GM23338 (cell line): ENCODE measurements around the gene CCDC187. TPM values are rescaled to one million over a fixed set of nuclear protein-coding genes. Genes with fewer than 3 reads are reported as not detected.

Experiments
- ATAC-seq: fragments of 200-7000 bp; cut with Tn5 transposase; 3 replicates; pipeline ENCODE4 v1.9.1; 2020
- DNase-seq: peaks from one replicate; pipeline ENCODE4 v3.0.0-alpha.2; 2015; ENCODE audit warnings: low spot score
- H2AFZ ChIP-seq: fragments of 200-600 bp; sonication (generic); 2 replicates; pipeline ENCODE4 v1.8.0; 2016; ENCODE audit warnings: antibody characterized with exemption, mild to moderate bottlenecking, moderate library complexity
- H3F3A ChIP-seq: fragments of 200-600 bp; sonication (generic); replicated peaks from 2 replicates; pipeline ENCODE4 v1.8.0; 2017; ENCODE audit warnings: antibody characterized with exemption, mixed run types, low read depth
- H3K27ac ChIP-seq: fragments of 200-600 bp; sonication (generic); 2 replicates; pipeline ENCODE4 v1.6.1; 2016; ENCODE audit warnings: low read depth
- H3K27me3 ChIP-seq: fragments of 200-600 bp; sonication (generic); 2 replicates; pipeline ENCODE4 v1.8.0; 2016; ENCODE audit warnings: mild to moderate bottlenecking, mixed run types, moderate library complexity; ENCODE audit not compliant: insufficient read depth
- H3K36me3 ChIP-seq: fragments of 200-600 bp; sonication (generic); 2 replicates; pipeline ENCODE4 v1.8.0; 2016; ENCODE audit warnings: mild to moderate bottlenecking; ENCODE audit not compliant: insufficient read depth
- H3K4me1 ChIP-seq: fragments of 200-600 bp; sonication (generic); 2 replicates; pipeline ENCODE4 v1.8.0; 2016; ENCODE audit warnings: mild to moderate bottlenecking, moderate library complexity; ENCODE audit not compliant: insufficient read depth
- H3K4me2 ChIP-seq: fragments of 200-600 bp; sonication (generic); 2 replicates; pipeline ENCODE4 v1.7.1; 2017; ENCODE audit warnings: mixed run types
- H3K4me3 ChIP-seq: fragments of 200-600 bp; sonication (generic); 2 replicates; pipeline ENCODE4 v1.6.1; 2016; ENCODE audit warnings: mixed run types
- H3K79me2 ChIP-seq: fragments of 200-600 bp; sonication (generic); replicated peaks from 2 replicates; pipeline ENCODE4 v1.8.0; 2017; ENCODE audit warnings: mild to moderate bottlenecking; ENCODE audit not compliant: insufficient read depth
- H3K9me2 ChIP-seq: fragments of 200-600 bp; sonication (generic); 2 replicates; pipeline ENCODE4 v1.8.0; 2017; ENCODE audit not compliant: insufficient read depth
- H4K20me1 ChIP-seq: fragments of 200-600 bp; sonication (generic); replicated peaks from 2 replicates; pipeline ENCODE4 v1.8.0; 2017; ENCODE audit warnings: mild to moderate bottlenecking; ENCODE audit not compliant: insufficient read depth
- H3K27ac Mint-ChIP-seq: 2 replicates; pipeline ENCODE4 v1.8.0; 2020; ENCODE audit warnings: inconsistent platforms, mild to moderate bottlenecking, moderate library complexity, mixed read lengths
- H3K27me3 Mint-ChIP-seq: 3 replicates; pipeline ENCODE4 v1.8.0; 2022; ENCODE audit warnings: low read depth, mild to moderate bottlenecking, moderate library complexity, mixed read lengths, inconsistent platforms; ENCODE audit not compliant: insufficient read depth, poor library complexity
- H3K36me3 Mint-ChIP-seq: 3 replicates; pipeline ENCODE4 v1.8.0; 2021; ENCODE audit warnings: low read depth, mild to moderate bottlenecking, inconsistent platforms, moderate library complexity, mixed read lengths
- H3K4me1 Mint-ChIP-seq: 3 replicates; pipeline ENCODE4 v1.8.0; 2020; ENCODE audit warnings: mild to moderate bottlenecking, inconsistent platforms, mixed read lengths
- H3K4me3 Mint-ChIP-seq: 3 replicates; pipeline ENCODE4 v1.8.0; 2021; ENCODE audit warnings: moderate library complexity, mild to moderate bottlenecking, inconsistent platforms, mixed read lengths
- H3K9me3 Mint-ChIP-seq: 3 replicates; pipeline ENCODE4 v1.8.0; 2020; ENCODE audit warnings: moderate library complexity, mild to moderate bottlenecking, inconsistent platforms, mixed read lengths
- CTCF ChIP-seq, 2 experiments: fragments of 200-600 bp in 1 of 2; sonication (generic) in 1 of 2; conservative IDR thresholded peaks; 2 replicates each; pipeline versions ENCODE4 v1.5.1 to v1.6.1; 2016 to 2017; ENCODE audit warnings: antibody characterized with exemption in 2 of 2, low read depth in 2 of 2, mild to moderate bottlenecking in 2 of 2, moderate library complexity in 1 of 2
- EZH2phosphoT487 ChIP-seq: fragments of 200-600 bp; sonication (generic); IDR thresholded peaks from one replicate; pipeline ENCODE4 v1.8.1; 2018; ENCODE audit warnings: antibody characterized with exemption; ENCODE audit not compliant: unreplicated experiment
- JUNB ChIP-seq: IDR thresholded peaks from one replicate; pipeline ENCODE4 v1.6.1; 2016; ENCODE audit warnings: antibody characterized with exemption; ENCODE audit not compliant: unreplicated experiment
- NANOG ChIP-seq: IDR thresholded peaks from 2 replicates; pipeline ENCODE4 v1.6.1; 2016; ENCODE audit warnings: antibody characterized with exemption, borderline replicate concordance
- POLR2AphosphoS5 ChIP-seq: IDR thresholded peaks from 2 replicates; pipeline ENCODE4 v1.6.1; 2016; ENCODE audit warnings: antibody characterized with exemption, low read depth
- REST ChIP-seq: IDR thresholded peaks from one replicate; pipeline ENCODE4 v1.6.1; 2018; ENCODE audit warnings: antibody characterized with exemption; ENCODE audit not compliant: unreplicated experiment
- STAT1 ChIP-seq: IDR thresholded peaks from one replicate; pipeline ENCODE4 v1.6.1; 2016; ENCODE audit warnings: antibody characterized with exemption; ENCODE audit not compliant: unreplicated experiment
- long read RNA-seq: library from polyadenylated mRNA; unstranded; transcript quantifications from one replicate; pipeline ENCODE4 v2.0.0, GENCODE V29; 2020; ENCODE audit not compliant: unreplicated experiment
- polyA plus RNA-seq: library from polyadenylated mRNA; unstranded; fragments of >200 nt; fragmentation: Nextera tagmentation; extraction: Ambion mirVana; gene quantifications from 2 replicates; pipeline ENCODE4 v1.2.1, GENCODE V29; 2016
- total RNA-seq: library from RNA; depleted of rRNA; stranded (reverse); fragments of >200 nt; shearing (Covaris generic); gene quantifications from 2 replicates; pipeline ENCODE4 v1.2.3, GENCODE V29; 2014; rRNA removed
- TF ChIP-seq, protein P1 (sequence below): fragments of 250-450 bp; sonication (Bioruptor Pico); IDR thresholded peaks from 2 replicates; pipeline ENCODE4 v1.5.0; 2020; ENCODE audit warnings: mild to moderate bottlenecking, moderate library complexity

The CCDC187 gene
- 0.14 TPM in 1 of 2 replicates, not detected in the other for total RNA-seq
- polyA plus RNA-seq, result not detected in 2 replicates
- long read RNA-seq, result 0 reads

DNA sequence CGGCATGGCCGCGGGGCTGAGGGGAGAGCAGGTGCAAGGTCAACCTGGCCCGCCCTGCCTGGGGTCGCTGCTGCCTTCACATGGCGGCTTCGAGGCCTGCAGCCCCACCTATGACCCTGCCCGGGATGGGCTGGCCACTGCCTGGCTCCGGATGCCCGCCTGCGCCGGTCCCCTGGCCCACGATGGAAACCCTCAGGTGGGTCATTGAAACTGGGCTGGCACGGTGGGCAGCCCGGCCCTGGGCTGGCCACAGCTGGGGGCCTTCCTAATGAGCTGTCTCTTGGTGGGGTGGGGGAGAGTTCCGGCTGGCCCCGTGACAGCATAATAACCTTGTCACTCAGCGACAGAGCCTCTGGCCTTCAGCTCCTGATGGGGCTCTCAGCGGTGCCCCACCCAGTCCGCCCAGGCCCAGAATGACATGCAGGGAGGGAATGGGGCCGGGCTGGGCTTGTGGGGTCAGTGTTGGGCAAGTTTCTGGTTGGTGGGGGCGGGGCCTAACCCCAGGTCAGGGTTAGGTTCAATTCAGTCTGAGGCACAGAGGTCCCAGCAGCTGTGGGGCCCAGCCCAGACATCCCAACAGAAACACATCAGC, at the start of gene CCDC187:
CCDC187 (minus strand) TSS at position 270 of the 592 bp plus-strand sequence; CDS start at position 6, 264 bp downstream.
- H3K36me3 ChIP-seq, result no peaks in the 10 kb centered on the region
- H3K4me1 Mint-ChIP-seq, result no peaks in the 10 kb centered on the region
- H3K4me2 ChIP-seq, result no peak within 1 kb of the TSS
- H3K27ac Mint-ChIP-seq, result no peak within 1 kb of the TSS
- no peaks in the 10 kb centered on the region for H4K20me1 ChIP-seq
- H3K36me3 Mint-ChIP-seq, result no peaks in the 10 kb centered on the region
- peaks cover 3% of the 10 kb centered on the region for H3K27me3 Mint-ChIP-seq
- no peak within 1 kb of the TSS for H3K4me3 ChIP-seq
- peaks cover 18% of the 10 kb centered on the region for H3F3A ChIP-seq
- DNase-seq (no peak), ATAC-seq (no peak)
- TF ChIP-seq CTCF (conservative IDR thresholded peaks at IDR 0.05; ENCODE audit: low read depth in 2 of 2), result no peak
- no peak for TF ChIP-seq STAT1
- no peak for TF ChIP-seq EZH2phosphoT487
- TF ChIP-seq, protein P1, sequence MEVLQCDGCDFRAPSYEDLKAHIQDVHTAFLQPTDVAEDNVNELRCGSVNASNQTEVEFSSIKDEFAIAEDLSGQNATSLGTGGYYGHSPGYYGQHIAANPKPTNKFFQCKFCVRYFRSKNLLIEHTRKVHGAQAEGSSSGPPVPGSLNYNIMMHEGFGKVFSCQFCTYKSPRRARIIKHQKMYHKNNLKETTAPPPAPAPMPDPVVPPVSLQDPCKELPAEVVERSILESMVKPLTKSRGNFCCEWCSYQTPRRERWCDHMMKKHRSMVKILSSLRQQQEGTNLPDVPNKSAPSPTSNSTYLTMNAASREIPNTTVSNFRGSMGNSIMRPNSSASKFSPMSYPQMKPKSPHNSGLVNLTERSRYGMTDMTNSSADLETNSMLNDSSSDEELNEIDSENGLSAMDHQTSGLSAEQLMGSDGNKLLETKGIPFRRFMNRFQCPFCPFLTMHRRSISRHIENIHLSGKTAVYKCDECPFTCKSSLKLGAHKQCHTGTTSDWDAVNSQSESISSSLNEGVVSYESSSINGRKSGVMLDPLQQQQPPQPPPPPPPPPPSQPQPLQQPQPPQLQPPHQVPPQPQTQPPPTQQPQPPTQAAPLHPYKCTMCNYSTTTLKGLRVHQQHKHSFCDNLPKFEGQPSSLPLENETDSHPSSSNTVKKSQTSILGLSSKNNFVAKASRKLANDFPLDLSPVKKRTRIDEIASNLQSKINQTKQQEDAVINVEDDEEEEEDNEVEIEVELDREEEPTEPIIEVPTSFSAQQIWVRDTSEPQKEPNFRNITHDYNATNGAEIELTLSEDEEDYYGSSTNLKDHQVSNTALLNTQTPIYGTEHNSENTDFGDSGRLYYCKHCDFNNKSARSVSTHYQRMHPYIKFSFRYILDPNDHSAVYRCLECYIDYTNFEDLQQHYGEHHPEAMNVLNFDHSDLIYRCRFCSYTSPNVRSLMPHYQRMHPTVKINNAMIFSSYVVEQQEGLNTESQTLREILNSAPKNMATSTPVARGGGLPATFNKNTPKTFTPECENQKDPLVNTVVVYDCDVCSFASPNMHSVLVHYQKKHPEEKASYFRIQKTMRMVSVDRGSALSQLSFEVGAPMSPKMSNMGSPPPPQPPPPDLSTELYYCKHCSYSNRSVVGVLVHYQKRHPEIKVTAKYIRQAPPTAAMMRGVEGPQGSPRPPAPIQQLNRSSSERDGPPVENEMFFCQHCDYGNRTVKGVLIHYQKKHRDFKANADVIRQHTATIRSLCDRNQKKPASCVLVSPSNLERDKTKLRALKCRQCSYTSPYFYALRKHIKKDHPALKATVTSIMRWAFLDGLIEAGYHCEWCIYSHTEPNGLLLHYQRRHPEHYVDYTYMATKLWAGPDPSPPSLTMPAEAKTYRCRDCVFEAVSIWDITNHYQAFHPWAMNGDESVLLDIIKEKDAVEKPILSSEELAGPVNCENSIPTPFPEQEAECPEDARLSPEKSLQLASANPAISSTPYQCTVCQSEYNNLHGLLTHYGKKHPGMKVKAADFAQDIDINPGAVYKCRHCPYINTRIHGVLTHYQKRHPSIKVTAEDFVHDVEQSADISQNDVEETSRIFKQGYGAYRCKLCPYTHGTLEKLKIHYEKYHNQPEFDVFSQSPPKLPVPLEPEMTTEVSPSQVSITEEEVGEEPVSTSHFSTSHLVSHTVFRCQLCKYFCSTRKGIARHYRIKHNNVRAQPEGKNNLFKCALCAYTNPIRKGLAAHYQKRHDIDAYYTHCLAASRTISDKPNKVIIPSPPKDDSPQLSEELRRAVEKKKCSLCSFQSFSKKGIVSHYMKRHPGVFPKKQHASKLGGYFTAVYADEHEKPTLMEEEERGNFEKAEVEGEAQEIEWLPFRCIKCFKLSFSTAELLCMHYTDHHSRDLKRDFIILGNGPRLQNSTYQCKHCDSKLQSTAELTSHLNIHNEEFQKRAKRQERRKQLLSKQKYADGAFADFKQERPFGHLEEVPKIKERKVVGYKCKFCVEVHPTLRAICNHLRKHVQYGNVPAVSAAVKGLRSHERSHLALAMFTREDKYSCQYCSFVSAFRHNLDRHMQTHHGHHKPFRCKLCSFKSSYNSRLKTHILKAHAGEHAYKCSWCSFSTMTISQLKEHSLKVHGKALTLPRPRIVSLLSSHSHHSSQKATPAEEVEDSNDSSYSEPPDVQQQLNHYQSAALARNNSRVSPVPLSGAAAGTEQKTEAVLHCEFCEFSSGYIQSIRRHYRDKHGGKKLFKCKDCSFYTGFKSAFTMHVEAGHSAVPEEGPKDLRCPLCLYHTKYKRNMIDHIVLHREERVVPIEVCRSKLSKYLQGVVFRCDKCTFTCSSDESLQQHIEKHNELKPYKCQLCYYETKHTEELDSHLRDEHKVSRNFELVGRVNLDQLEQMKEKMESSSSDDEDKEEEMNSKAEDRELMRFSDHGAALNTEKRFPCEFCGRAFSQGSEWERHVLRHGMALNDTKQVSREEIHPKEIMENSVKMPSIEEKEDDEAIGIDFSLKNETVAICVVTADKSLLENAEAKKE (CRISPR knock-in tag), result no peak
- TF ChIP-seq JUNB, result no peak
- no peak for TF ChIP-seq POLR2AphosphoS5
- no peak for TF ChIP-seq REST
- no peak for TF ChIP-seq NANOG
- no peak within 1 kb of the TSS for H3K27ac ChIP-seq
- no peak within 1 kb of the TSS for H3K4me3 Mint-ChIP-seq
- no peak within 1 kb of the TSS for H2AFZ ChIP-seq
- no peaks in the 10 kb centered on the region for H3K9me3 Mint-ChIP-seq
- no peaks in the 10 kb centered on the region for H3K27me3 ChIP-seq
- H3K9me2 ChIP-seq, result no peaks in the 10 kb centered on the region
- H3K4me1 ChIP-seq, result no peaks in the 10 kb centered on the region
- H3K79me2 ChIP-seq, result no peaks in the 10 kb centered on the region
